ENCODE results near the gene IL31.

The IL31 gene

GRCh38 chr12:122126713-122127597 lies 47.1 kb downstream of the IL31 start:
- H3K4me3 ChIP-seq (ENCODE audit: low read depth, low read length), result no peak overlapping the region
- CTCF ChIA-PET, result interaction anchor here (0.8 to 17.0 kb wide), 5 partner anchors 10 to 74 kb away, joined by 3 to 504 read pairs (median 4); no protein-coding TSS in a partner anchor
- POLR2A ChIA-PET, result no interaction called here
- no peak for DNase-seq (ENCODE audit: low read depth, low spot score)
- TF ChIP-seq CTCF (IDR thresholded peaks at IDR 0.05; ENCODE audit: insufficient read depth, low read length, missing control alignments), result no peak

- H3K4me3 ChIP-seq (ENCODE audit: low read depth, low read length), result no peak overlapping the region
- DNase-seq (ENCODE audit: low read depth, low spot score), result no peak
- CTCF ChIA-PET, result interaction anchor here (0.8 to 17.0 kb wide), 9 partner anchors 10 to 209 kb away, joined by 3 to 504 read pairs (median 3); partner anchors contain the start of gene CFAP251
- POLR2A ChIA-PET, result no interaction called here
- TF ChIP-seq CTCF (IDR thresholded peaks at IDR 0.05; ENCODE audit: insufficient read depth, low read length, missing control alignments), result no peak
Measured at GRCh38 chr12:122126342-122126635, 47.7 kb downstream of the IL31 start.

GRCh38 chr12:122125452-122126341 lies 48.3 kb downstream of the IL31 start:
- DNase-seq (ENCODE audit: low read depth, low spot score), result no peak
- TF ChIP-seq CTCF (IDR thresholded peaks at IDR 0.05; ENCODE audit: insufficient read depth, low read length, missing control alignments), result no peak
- ChIA-PET CTCF (interaction anchor here (0.8 to 17.0 kb wide), 12 partner anchors 9 to 208 kb away, joined by 3 to 504 read pairs (median 4); partner anchors contain the start of gene CFAP251), POLR2A (no interaction called here)
- H3K4me3 ChIP-seq (ENCODE audit: low read depth, low read length), result no peak overlapping the region

GRCh38 chr12:122124370-122124769 lies 49.7 kb downstream of the IL31 start:
- H3K4me3 ChIP-seq (ENCODE audit: low read depth, low read length), result no peak overlapping the region
- POLR2A ChIA-PET, result no interaction called here
- CTCF ChIA-PET, result interaction anchor here (1.0 to 17.0 kb wide), 19 partner anchors 7 to 207 kb away, joined by 3 to 504 read pairs (median 19); partner anchors contain the start of gene CFAP251
- TF ChIP-seq CTCF (IDR thresholded peaks at IDR 0.05; ENCODE audit: insufficient read depth, low read length, missing control alignments), result no peak
- DNase-seq (ENCODE audit: low read depth, low spot score), result no peak

- DNase-seq (ENCODE audit: low read depth, low spot score), result no peak
- ChIA-PET POLR2A (interaction anchor here (0.6 to 1.5 kb wide), 2 partner anchors 45 to 61 kb away, joined by 4 to 5 read pairs; partner anchors contain the start of gene MLXIP), CTCF (interaction anchor here (0.6 to 17.0 kb wide), 41 partner anchors 8 to 236 kb away, joined by 3 to 504 read pairs (median 6); partner anchors contain the start of genes CFAP251 and MLXIP)
- no peak for TF ChIP-seq CTCF (IDR thresholded peaks at IDR 0.05; ENCODE audit: insufficient read depth, low read length, missing control alignments)
- no peak overlapping the region for H3K4me3 ChIP-seq (ENCODE audit: low read depth, low read length)
Measured at GRCh38 chr12:122123761-122124145, 50.3 kb downstream of the IL31 start.
